ENCODE results near the gene ING4.

Gene ING4

GRCh38 chr12:6695313-6696045 is 32.6 kb upstream of the ING4 start:
- DNase-seq (ENCODE audit: low read depth, low spot score), result no peak
- no peak for TF ChIP-seq CTCF (IDR thresholded peaks at IDR 0.05; ENCODE audit: low read depth, low read length)
- in situ Hi-C loops (cut with HindIII; ENCODE audit: low sequenced_read_pairs), result no loop called here
- no peak overlapping the region for H3K4me3 ChIP-seq (ENCODE audit: low read depth, low read length)

GRCh38 chr12:6694701-6695100 is 31.8 kb upstream of the ING4 start:
- DNase-seq (ENCODE audit: low read depth, low spot score), result no peak
- in situ Hi-C loops (cut with HindIII; ENCODE audit: low sequenced_read_pairs), result no loop called here
- no peak overlapping the region for H3K4me3 ChIP-seq (ENCODE audit: low read depth, low read length)
- no peak for TF ChIP-seq CTCF (IDR thresholded peaks at IDR 0.05; ENCODE audit: low read depth, low read length)

- in situ Hi-C loops (cut with HindIII; ENCODE audit: low sequenced_read_pairs), result no loop called here
- H3K4me3 ChIP-seq (ENCODE audit: low read depth, low read length), result no peak overlapping the region
- no peak for TF ChIP-seq CTCF (IDR thresholded peaks at IDR 0.05; ENCODE audit: low read depth, low read length)
- DNase-seq (ENCODE audit: low read depth, low spot score), result no peak
These were observed 31.0 kb upstream of the ING4 start for GRCh38 chr12:6693832-6694355.

- no peak for DNase-seq (ENCODE audit: low read depth, low spot score)
- TF ChIP-seq CTCF (IDR thresholded peaks at IDR 0.05; ENCODE audit: low read depth, low read length), result no peak
- H3K4me3 ChIP-seq (ENCODE audit: low read depth, low read length), result no peak overlapping the region
- in situ Hi-C loops (cut with HindIII; ENCODE audit: low sequenced_read_pairs), result no loop called here
These were observed 30.0 kb upstream of the ING4 start for GRCh38 chr12:6692888-6693287.

GRCh38 chr12:6691473-6691872 is 28.6 kb upstream of the ING4 start:
- in situ Hi-C loops (cut with HindIII; ENCODE audit: low sequenced_read_pairs), result no loop called here
- no peak for TF ChIP-seq CTCF (IDR thresholded peaks at IDR 0.05; ENCODE audit: low read depth, low read length)
- H3K4me3 ChIP-seq (ENCODE audit: low read depth, low read length), result no peak overlapping the region
- DNase-seq (ENCODE audit: low read depth, low spot score), result peak; percentile 12

- in situ Hi-C loops (cut with HindIII; ENCODE audit: low sequenced_read_pairs), result no loop called here
- DNase-seq (ENCODE audit: low read depth, low spot score), result peak; percentile 99
- peak within 1 kb of the TSS; percentile 70 for H3K4me3 ChIP-seq (ENCODE audit: low read depth, low read length)
- peak; percentile 6 for TF ChIP-seq CTCF (IDR thresholded peaks at IDR 0.05; ENCODE audit: low read depth, low read length)
These were observed 26.3 kb upstream of the ING4 start, which contains the start of gene ZNF384 for GRCh38 chr12:6688999-6689882. TSS of gene ZNF384 (minus strand) at chr12:6689375. CDS start at chr12:6679520, 9,855 bp downstream.
